WTC11 (cell line): ENCODE measurements around the gene TCTN3. TPM values are rescaled to one million over a fixed set of nuclear protein-coding genes. Genes with fewer than 3 reads are reported as not detected.

Experiments
- ATAC-seq: fragments of 200-7000 bp; cut with Tn5 transposase; 2 replicates; pipeline ENCODE4 v1.10.0; 2021; ENCODE audit warnings: mild to moderate bottlenecking, moderate library complexity
- CTCF ChIA-PET: fragments of 300-600 bp; sonication (Branson Sonifier 250); formaldehyde crosslinking; loops from one replicate; lab custom pipeline; 2021; ENCODE audit warnings: antibody characterized with exemption; lab: Charles Lee
- POLR2A ChIA-PET: fragments of 350-600 bp; sonication (Branson Sonifier 250); formaldehyde crosslinking; loops from one replicate; lab custom pipeline; 2021; ENCODE audit warnings: antibody characterized with exemption; lab: Charles Lee
- DNase-seq: peaks from one replicate; pipeline ENCODE4 v3.0.0; 2021; ENCODE audit warnings: low spot score
- H3K27ac Mint-ChIP-seq: 2 replicates; pipeline ENCODE4 v1.8.0; 2021; ENCODE audit warnings: mixed read lengths
- H3K27me3 Mint-ChIP-seq: 2 replicates; pipeline ENCODE4 v1.8.0; 2021; ENCODE audit warnings: low read depth, mild to moderate bottlenecking, moderate library complexity, mixed read lengths
- H3K36me3 Mint-ChIP-seq: 2 replicates; pipeline ENCODE4 v1.8.0; 2021; ENCODE audit warnings: mixed read lengths
- H3K4me1 Mint-ChIP-seq: 2 replicates; pipeline ENCODE4 v1.8.0; 2022; ENCODE audit warnings: mixed read lengths
- H3K4me3 Mint-ChIP-seq: 2 replicates; pipeline ENCODE4 v1.8.0; 2021; ENCODE audit warnings: mild to moderate bottlenecking, moderate library complexity, mixed read lengths
- H3K9me3 Mint-ChIP-seq: 2 replicates; pipeline ENCODE4 v1.8.0; 2021; ENCODE audit warnings: mixed read lengths
- AFF4 ChIP-seq: sonication (generic); formaldehyde crosslinking; IDR thresholded peaks from 2 replicates; pipeline ENCODE4 v1.8.1; 2023; ENCODE audit warnings: mild to moderate bottlenecking, missing genetic modification reagents, borderline replicate concordance
- E2F4 ChIP-seq: sonication (generic); formaldehyde crosslinking; IDR thresholded peaks from 2 replicates; pipeline ENCODE4 v1.8.1; 2022; ENCODE audit warnings: low read depth, mild to moderate bottlenecking, moderate library complexity, missing genetic modification reagents, borderline replicate concordance
- E2F5 ChIP-seq: sonication (generic); formaldehyde crosslinking; IDR thresholded peaks from 2 replicates; pipeline ENCODE4 v1.8.1; 2022; ENCODE audit warnings: mild to moderate bottlenecking, moderate library complexity, missing genetic modification reagents
- ELF4 ChIP-seq: sonication (generic); formaldehyde crosslinking; IDR thresholded peaks from 2 replicates; pipeline ENCODE4 v1.8.1; 2022; ENCODE audit warnings: low read depth, mild to moderate bottlenecking, moderate library complexity, missing genetic modification reagents
- KAT7 ChIP-seq: sonication (generic); formaldehyde crosslinking; IDR thresholded peaks from 2 replicates; pipeline ENCODE4 v1.8.1; 2023; ENCODE audit warnings: missing genetic modification reagents, mild to moderate bottlenecking, borderline replicate concordance
- NFYB ChIP-seq: sonication (generic); formaldehyde crosslinking; conservative IDR thresholded peaks from 2 replicates; pipeline ENCODE4 v1.8.0; 2022; ENCODE audit warnings: low read depth, missing genetic modification reagents
- NR1H2 ChIP-seq: sonication (generic); formaldehyde crosslinking; IDR thresholded peaks from 2 replicates; pipeline ENCODE4 v1.9.0; 2021; ENCODE audit warnings: mild to moderate bottlenecking, moderate library complexity, missing genetic modification reagents
- PRRX2 ChIP-seq: fragments of 250-450 bp; sonication (Bioruptor Pico); IDR thresholded peaks from 2 replicates; pipeline ENCODE4 v1.8.0; 2021; ENCODE audit warnings: mild to moderate bottlenecking
- RELA ChIP-seq: sonication (generic); formaldehyde crosslinking; IDR thresholded peaks from 2 replicates; pipeline ENCODE4 v1.8.1; 2022; ENCODE audit warnings: missing genetic modification reagents, mild to moderate bottlenecking, borderline replicate concordance
- SMAD3 ChIP-seq: sonication (generic); formaldehyde crosslinking; IDR thresholded peaks from 2 replicates; pipeline ENCODE4 v1.8.0; 2022; ENCODE audit warnings: missing genetic modification reagents, mild to moderate bottlenecking, borderline replicate concordance
- SOX15 ChIP-seq: fragments of 250-450 bp; sonication (Bioruptor Pico); IDR thresholded peaks from 2 replicates; pipeline ENCODE4 v1.9.0; 2021; ENCODE audit warnings: mild to moderate bottlenecking
- STAT6 ChIP-seq: sonication (generic); formaldehyde crosslinking; conservative IDR thresholded peaks from 2 replicates; pipeline ENCODE4 v1.8.1; 2023; ENCODE audit warnings: mild to moderate bottlenecking, low read depth, missing genetic modification reagents, moderate library complexity
- ZMAT4 ChIP-seq: fragments of 250-450 bp; sonication (Bioruptor Pico); IDR thresholded peaks from 2 replicates; pipeline ENCODE4 v1.9.0; 2021; ENCODE audit warnings: mild to moderate bottlenecking
- total RNA-seq: library from RNA; stranded (reverse); gene quantifications from 3 replicates; pipeline ENCODE4 v1.2.3, GENCODE V29; 2021
- TF ChIP-seq, protein P1 (sequence below): sonication (generic); formaldehyde crosslinking; IDR thresholded peaks from 2 replicates; pipeline ENCODE4 v1.8.0; 2022; ENCODE audit warnings: mild to moderate bottlenecking, missing genetic modification reagents
- TF ChIP-seq, protein P2 (sequence below): sonication (generic); formaldehyde crosslinking; IDR thresholded peaks from 2 replicates; pipeline ENCODE4 v1.8.1; 2023; ENCODE audit warnings: mild to moderate bottlenecking, missing genetic modification reagents, moderate library complexity
- TF ChIP-seq, protein P3 (sequence below): sonication (generic); formaldehyde crosslinking; IDR thresholded peaks from 2 replicates; pipeline ENCODE4 v1.8.0; 2022; ENCODE audit warnings: missing genetic modification reagents

Gene TCTN3
- total RNA-seq, 1 experiment from 2014 or later = 26.4 TPM

DNA sequence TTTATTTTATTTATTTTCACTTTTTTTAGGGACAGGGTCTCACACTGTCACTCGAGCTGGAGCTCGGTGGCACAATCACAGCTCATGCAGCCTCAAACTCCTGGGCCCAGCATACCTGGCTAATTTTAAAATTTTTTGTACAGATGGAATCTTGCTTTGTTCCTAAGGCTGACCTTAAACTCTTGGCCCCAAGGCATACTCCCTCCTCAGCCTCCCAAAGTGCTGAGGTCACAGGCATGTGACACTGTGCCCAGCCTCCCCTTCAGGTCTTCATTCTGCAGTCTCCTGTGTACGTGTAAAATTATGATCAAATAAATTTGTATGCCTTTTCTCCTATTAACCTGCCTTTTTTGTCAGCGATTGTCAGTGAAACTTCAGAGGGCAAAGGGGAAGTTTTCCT, 17.8 kb upstream of the TCTN3 start:
- Mint-ChIP-seq H3K4me3 (no peak overlapping the region), H3K4me1 (no peaks in the 10 kb centered on the region), H3K27me3 (no peaks in the 10 kb centered on the region; the same call in 1 of the 2 replicates), H3K27ac (no peak overlapping the region), H3K9me3 (peaks cover 3% of the 10 kb centered on the region), H3K36me3 (peaks cover 2% of the 10 kb centered on the region; the same call in 1 of the 2 replicates)
- ATAC-seq (no peak), DNase-seq (no peak)
- ChIA-PET CTCF (no interaction called here), POLR2A (no interaction called here)
- TF ChIP-seq ZMAT4 = no peak
- TF ChIP-seq RELA (CRISPR knock-in tag) = no peak
- no peak for TF ChIP-seq SMAD3 (CRISPR knock-in tag)
- TF ChIP-seq SOX15 = no peak
- no peak for TF ChIP-seq KAT7
- TF ChIP-seq ELF4 (CRISPR knock-in tag) = no peak
- TF ChIP-seq E2F5 (CRISPR knock-in tag) = no peak
- no peak for TF ChIP-seq AFF4
- TF ChIP-seq NR1H2 (CRISPR knock-in tag) = no peak
- no peak for TF ChIP-seq NFYB
- TF ChIP-seq E2F4 = no peak
- TF ChIP-seq, protein P1, sequence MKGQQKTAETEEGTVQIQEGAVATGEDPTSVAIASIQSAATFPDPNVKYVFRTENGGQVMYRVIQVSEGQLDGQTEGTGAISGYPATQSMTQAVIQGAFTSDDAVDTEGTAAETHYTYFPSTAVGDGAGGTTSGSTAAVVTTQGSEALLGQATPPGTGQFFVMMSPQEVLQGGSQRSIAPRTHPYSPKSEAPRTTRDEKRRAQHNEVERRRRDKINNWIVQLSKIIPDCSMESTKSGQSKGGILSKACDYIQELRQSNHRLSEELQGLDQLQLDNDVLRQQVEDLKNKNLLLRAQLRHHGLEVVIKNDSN = no peak
- TF ChIP-seq, protein P2, sequence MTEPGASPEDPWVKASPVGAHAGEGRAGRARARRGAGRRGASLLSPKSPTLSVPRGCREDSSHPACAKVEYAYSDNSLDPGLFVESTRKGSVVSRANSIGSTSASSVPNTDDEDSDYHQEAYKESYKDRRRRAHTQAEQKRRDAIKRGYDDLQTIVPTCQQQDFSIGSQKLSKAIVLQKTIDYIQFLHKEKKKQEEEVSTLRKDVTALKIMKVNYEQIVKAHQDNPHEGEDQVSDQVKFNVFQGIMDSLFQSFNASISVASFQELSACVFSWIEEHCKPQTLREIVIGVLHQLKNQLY (CRISPR knock-in tag) = no peak
- TF ChIP-seq PRRX2 (CRISPR knock-in tag) = no peak

DNA sequence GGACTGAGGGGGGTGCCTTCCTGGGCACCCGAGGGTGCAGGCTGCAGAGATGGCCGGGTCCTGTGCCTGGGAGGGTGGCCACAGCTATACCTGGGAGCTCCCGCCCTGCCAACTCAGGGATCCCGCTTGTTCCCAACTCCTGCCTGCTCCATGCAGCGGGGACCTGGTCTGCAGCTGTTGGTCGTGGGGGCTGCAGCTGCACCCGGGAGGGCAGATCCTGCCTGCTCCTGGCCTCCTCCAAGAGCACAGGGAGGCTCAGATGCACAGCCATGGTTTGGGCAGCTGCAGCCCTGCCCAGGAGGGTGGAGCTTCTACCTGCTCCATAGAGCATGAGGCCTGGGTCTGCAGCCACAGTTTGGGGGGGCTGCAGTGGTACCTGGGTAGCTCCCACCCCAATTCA, 13.3 kb upstream of the TCTN3 start:
- H3K4me3 Mint-ChIP-seq = no peak overlapping the region
- CTCF ChIA-PET = interaction anchor here (1.1 to 2.7 kb wide), 2 partner anchors 13 to 135 kb away, joined by 3 to 18 read pairs; partner anchors contain the start of gene TCTN3
- no peak for ATAC-seq
- POLR2A ChIA-PET = no interaction called here
- H3K27me3 Mint-ChIP-seq = no peaks in the 10 kb centered on the region; the same call in 1 of the 2 replicates
- no peak for TF ChIP-seq STAT6 (CRISPR knock-in tag)
- TF ChIP-seq, protein P3, sequence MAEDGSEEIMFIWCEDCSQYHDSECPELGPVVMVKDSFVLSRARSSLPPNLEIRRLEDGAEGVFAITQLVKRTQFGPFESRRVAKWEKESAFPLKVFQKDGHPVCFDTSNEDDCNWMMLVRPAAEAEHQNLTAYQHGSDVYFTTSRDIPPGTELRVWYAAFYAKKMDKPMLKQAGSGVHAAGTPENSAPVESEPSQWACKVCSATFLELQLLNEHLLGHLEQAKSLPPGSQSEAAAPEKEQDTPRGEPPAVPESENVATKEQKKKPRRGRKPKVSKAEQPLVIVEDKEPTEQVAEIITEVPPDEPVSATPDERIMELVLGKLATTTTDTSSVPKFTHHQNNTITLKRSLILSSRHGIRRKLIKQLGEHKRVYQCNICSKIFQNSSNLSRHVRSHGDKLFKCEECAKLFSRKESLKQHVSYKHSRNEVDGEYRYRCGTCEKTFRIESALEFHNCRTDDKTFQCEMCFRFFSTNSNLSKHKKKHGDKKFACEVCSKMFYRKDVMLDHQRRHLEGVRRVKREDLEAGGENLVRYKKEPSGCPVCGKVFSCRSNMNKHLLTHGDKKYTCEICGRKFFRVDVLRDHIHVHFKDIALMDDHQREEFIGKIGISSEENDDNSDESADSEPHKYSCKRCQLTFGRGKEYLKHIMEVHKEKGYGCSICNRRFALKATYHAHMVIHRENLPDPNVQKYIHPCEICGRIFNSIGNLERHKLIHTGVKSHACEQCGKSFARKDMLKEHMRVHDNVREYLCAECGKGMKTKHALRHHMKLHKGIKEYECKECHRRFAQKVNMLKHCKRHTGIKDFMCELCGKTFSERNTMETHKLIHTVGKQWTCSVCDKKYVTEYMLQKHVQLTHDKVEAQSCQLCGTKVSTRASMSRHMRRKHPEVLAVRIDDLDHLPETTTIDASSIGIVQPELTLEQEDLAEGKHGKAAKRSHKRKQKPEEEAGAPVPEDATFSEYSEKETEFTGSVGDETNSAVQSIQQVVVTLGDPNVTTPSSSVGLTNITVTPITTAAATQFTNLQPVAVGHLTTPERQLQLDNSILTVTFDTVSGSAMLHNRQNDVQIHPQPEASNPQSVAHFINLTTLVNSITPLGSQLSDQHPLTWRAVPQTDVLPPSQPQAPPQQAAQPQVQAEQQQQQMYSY (CRISPR knock-in tag) = no peak
- H3K27ac Mint-ChIP-seq = no peak overlapping the region
- H3K9me3 Mint-ChIP-seq = peaks cover 11% of the 10 kb centered on the region
- peaks cover 6% of the 10 kb centered on the region; the same call in 1 of the 2 replicates for H3K36me3 Mint-ChIP-seq
- H3K4me1 Mint-ChIP-seq = no peaks in the 10 kb centered on the region
- DNase-seq = no peak
